ENCODE measurements around the gene ABCC1. TPM values are rescaled to one million over a fixed set of nuclear protein-coding genes. Genes with fewer than 3 reads are reported as not detected.
"Not testable (repeated sequence)": the region's sequence is repeated elsewhere in the genome, so short reads cannot be mapped to it uniquely, and the experiment has no call there.

The ABCC1 gene
- polyA plus RNA-seq, 1 of the 3 experiments (the other 2 are of a cell fraction), result 23.7 TPM

GRCh38 chr16:15916323-15916722 lies 33.1 kb upstream of the ABCC1 start:
- H3K9me2 ChIP-seq, result no peaks in the 10 kb centered on the region
- no peak overlapping the region for H3K27ac ChIP-seq (ENCODE audit: low read depth in 2 of 2, low read length in 1 of 2)
- H3K9me3 ChIP-seq, result no peaks in the 10 kb centered on the region
- TF ChIP-seq FOXM1 (IDR thresholded peaks at IDR 0.05; ENCODE audit: low read depth) (no peak), NRF1 (IDR thresholded peaks at IDR 0.05; ENCODE audit: low read depth, low read length) (no peak), USF2 (IDR thresholded peaks at IDR 0.05; ENCODE audit: borderline replicate concordance, low read depth, low read length) (no peak), JUND (IDR thresholded peaks at IDR 0.05) (no peak), IRF3 (IDR thresholded peaks at IDR 0.05; ENCODE audit: low read depth, low read length) (no peak), RXRA (IDR thresholded peaks at IDR 0.05; ENCODE audit: borderline replicate concordance, low read depth) (no peak), TEAD4 (IDR thresholded peaks at IDR 0.05; ENCODE audit: borderline replicate concordance, insufficient read depth) (no peak), RCOR1 (IDR thresholded peaks at IDR 0.05; ENCODE audit: low read length) (no peak), GABPA (IDR thresholded peaks at IDR 0.05; ENCODE audit: low read depth) (no peak), RFX5 (IDR thresholded peaks at IDR 0.05; ENCODE audit: low read length) (no peak), SMC3 (IDR thresholded peaks at IDR 0.05; ENCODE audit: low read depth, low read length) (no peak), ZBTB33 (IDR thresholded peaks at IDR 0.05; ENCODE audit: borderline replicate concordance, low read depth) (no peak)
- ChIA-PET CTCF (no interaction called here), POLR2A (no interaction called here)
- no peak for DNase-seq
- H3K4me3 ChIP-seq (ENCODE audit: low read depth in 2 of 2, low read length in 1 of 2), result no peak overlapping the region
- 62% methylated on average over 8 of the region's 8 CpGs for WGBS (ENCODE audit: low lambda C conversion rate)
- no peak overlapping the region for H3K4me2 ChIP-seq
- no peaks in the 10 kb centered on the region for H3K27me3 ChIP-seq (ENCODE audit: insufficient read depth)
- no peak overlapping the region for H3K9ac ChIP-seq
- H3K79me2 ChIP-seq (ENCODE audit: insufficient read depth), result no peaks in the 10 kb centered on the region
- H3F3A ChIP-seq (replicated peaks; ENCODE audit: insufficient read depth), result peaks cover 8% of the 10 kb centered on the region
- no peaks in the 10 kb centered on the region for H3K36me3 ChIP-seq (replicated peaks in 1 of 2; ENCODE audit: control insufficient read depth in 1 of 2, insufficient read depth in 2 of 2, low read length in 1 of 2)
- H4K20me1 ChIP-seq (ENCODE audit: insufficient read depth), result no peaks in the 10 kb centered on the region
- peaks cover 0 to 9% of the 10 kb centered on the region in 2 experiments; a peak in 1 of 4 replicates for H3K4me1 ChIP-seq (ENCODE audit: control insufficient read depth in 1 of 2, insufficient read depth in 2 of 2, low read depth in 1 of 2, low read length in 1 of 2)
- H2AFZ ChIP-seq (ENCODE audit: low read depth), result no peak overlapping the region

GRCh38 chr16:15918314-15918713 lies 31.1 kb upstream of the ABCC1 start:
- H3F3A ChIP-seq (replicated peaks; ENCODE audit: insufficient read depth); H3K4me1 ChIP-seq (ENCODE audit: control insufficient read depth in 1 of 2, insufficient read depth in 2 of 2, low read depth in 1 of 2, low read length in 1 of 2); DNase-seq; H3K36me3 ChIP-seq (replicated peaks in 1 of 2; ENCODE audit: control insufficient read depth in 1 of 2, insufficient read depth in 2 of 2, low read length in 1 of 2); POLR2A ChIA-PET; H3K9me2 ChIP-seq; H3K9ac ChIP-seq; CTCF ChIA-PET; H2AFZ ChIP-seq (ENCODE audit: low read depth); H4K20me1 ChIP-seq (ENCODE audit: insufficient read depth); H3K4me3 ChIP-seq (ENCODE audit: low read depth in 2 of 2, low read length in 1 of 2); H3K27me3 ChIP-seq (ENCODE audit: insufficient read depth); H3K4me2 ChIP-seq; H3K9me3 ChIP-seq; H3K27ac ChIP-seq (ENCODE audit: low read depth in 2 of 2, low read length in 1 of 2); H3K79me2 ChIP-seq (ENCODE audit: insufficient read depth): not testable (repeated sequence)
- 61% methylated on average over 3 of the region's 3 CpGs for WGBS (ENCODE audit: low lambda C conversion rate)

All from SK-N-SH (cell line).